PC-3 (cell line): ENCODE data around the gene TMEM62. TPM values are rescaled to one million over a fixed set of nuclear protein-coding genes. Genes with fewer than 3 reads are reported as not detected.
A peak's percentile ranks its signal among the peaks of the same experiment; 100 is the strongest.

ENCODE experiments used
- ATAC-seq: fragments of 200-7000 bp; cut with Tn5 transposase; 2 replicates; pipeline ENCODE4 v1.9.1; 2020; ENCODE audit warnings: mild to moderate bottlenecking, moderate library complexity
- BruUV-seq: library from RNA; stranded (reverse); fragments of 400-500 nt; replicated peaks from 2 replicates; lab custom pipeline; 2021; lab: Mats Ljungman, UMichigan
- CTCF ChIA-PET: fragments of 300-600 bp; sonication (Branson Sonifier 250); formaldehyde crosslinking; loops from one replicate; lab custom pipeline; 2022; ENCODE audit warnings: antibody characterized with exemption; lab: Charles Lee
- POLR2A ChIA-PET: fragments of 300-600 bp; sonication (Branson Sonifier 250); formaldehyde crosslinking; loops from one replicate; lab custom pipeline; 2022; ENCODE audit warnings: antibody characterized with exemption; ENCODE audit not compliant: unreplicated experiment; lab: Charles Lee
- DNase-seq: peaks from one replicate; pipeline ENCODE4 v3.0.0-alpha.2; 2015
- H2AFZ ChIP-seq: fragments of 300-600 bp; sonication (generic); 2 replicates; pipeline ENCODE4 v1.6.0; 2016; ENCODE audit warnings: antibody characterized with exemption, low read length
- H3F3A ChIP-seq: fragments of 300-600 bp; sonication (generic); one replicate; pipeline ENCODE4 v1.6.0; 2017; ENCODE audit warnings: antibody characterized with exemption, low read length, control low read depth, mild to moderate bottlenecking; ENCODE audit not compliant: unreplicated experiment
- H3K27ac ChIP-seq: fragments of 300-600 bp; sonication (generic); 2 replicates; pipeline ENCODE4 v1.5.1; 2016; ENCODE audit warnings: mild to moderate bottlenecking, low read length
- H3K27me3 ChIP-seq: fragments of 300-600 bp; sonication (generic); 2 replicates; pipeline ENCODE4 v1.6.1; 2016; ENCODE audit warnings: low read length, mixed read lengths
- H3K36me3 ChIP-seq: fragments of 300-600 bp; sonication (generic); 2 replicates; pipeline ENCODE4 v1.6.1; 2016; ENCODE audit warnings: low read depth, mixed run types, low read length, mixed read lengths
- H3K4me1 ChIP-seq: fragments of 300-600 bp; sonication (generic); 2 replicates; pipeline ENCODE4 v1.5.1; 2016; ENCODE audit warnings: low read length; ENCODE audit not compliant: insufficient read depth
- H3K4me2 ChIP-seq: fragments of 300-600 bp; sonication (generic); 2 replicates; pipeline ENCODE4 v1.6.0; 2016; ENCODE audit warnings: low read length
- H3K4me3 ChIP-seq: fragments of 300-600 bp; sonication (generic); 2 replicates; pipeline ENCODE4 v1.5.1; 2016; ENCODE audit warnings: mild to moderate bottlenecking, low read length, mixed read lengths
- H3K79me2 ChIP-seq: fragments of 300-600 bp; sonication (generic); 2 replicates; pipeline ENCODE4 v1.6.1; 2017; ENCODE audit warnings: low read length, mixed read lengths
- H3K9ac ChIP-seq: fragments of 300-600 bp; sonication (generic); 2 replicates; pipeline ENCODE4 v1.6.0; 2016; ENCODE audit warnings: mild to moderate bottlenecking, low read length
- H3K9me2 ChIP-seq: fragments of 300-600 bp; sonication (generic); replicated peaks from 2 replicates; pipeline ENCODE4 v1.6.1; 2016; ENCODE audit warnings: mixed run types, low read length, mixed read lengths
- H3K9me3 ChIP-seq: fragments of 300-600 bp; sonication (generic); 2 replicates; pipeline ENCODE4 v1.6.1; 2016; ENCODE audit warnings: low read length, mixed read lengths
- H4K20me1 ChIP-seq: fragments of 300-600 bp; sonication (generic); 2 replicates; pipeline ENCODE4 v1.6.1; 2016; ENCODE audit warnings: low read length, mixed read lengths
- CTCF ChIP-seq: fragments of 300-600 bp; sonication (generic); conservative IDR thresholded peaks from 2 replicates; pipeline ENCODE4 v1.5.1; 2017; ENCODE audit warnings: antibody characterized with exemption, low read depth, mild to moderate bottlenecking, low read length
- EZH2 ChIP-seq: fragments of 300-600 bp; sonication (generic); IDR thresholded peaks from one replicate; pipeline ENCODE4 v1.6.1; 2017; ENCODE audit warnings: antibody characterized with exemption, mild to moderate bottlenecking, low read length; ENCODE audit not compliant: unreplicated experiment
- EZH2phosphoT487 ChIP-seq: fragments of 300-600 bp; sonication (generic); IDR thresholded peaks from 2 replicates; pipeline ENCODE4 v1.6.1; 2018; ENCODE audit warnings: mild to moderate bottlenecking, antibody characterized with exemption, low read length, borderline replicate concordance
- intact Hi-C: fragments of 100-400 bp; cut with micrococcal nuclease; formaldehyde crosslinking; loops from 2 replicates; pipeline ENCODE4 v1.9.0; 2023
- total RNA-seq: library from RNA; depleted of rRNA; stranded (reverse); fragments of >200 nt; gene quantifications from 2 replicates; pipeline ENCODE4 v1.2.3, GENCODE V29; 2014

Gene TMEM62
- total RNA-seq, 1 experiment from 2014 or later: 19.6 TPM

GRCh38 chr15:43105778-43106485 is 27.5 kb upstream of the TMEM62 start, which contains the start of gene UBR1:
Gene UBR1 (minus strand): TSS chr15:43106038. CDS start chr15:43106022, 16 bp downstream.
- Histone ChIP-seq H3K9me2 (no peaks in the 10 kb centered on the region), H3K27ac (peak within 1 kb of the TSS; percentile 39), H3K36me3 (peaks cover 12% of the 10 kb centered on the region), H3K79me2 (peaks cover 45% of the 10 kb centered on the region), H3K9ac (peak within 1 kb of the TSS; percentile 79), H2AFZ (peak within 1 kb of the TSS; percentile 88), H3K4me2 (peak within 1 kb of the TSS; percentile 99), H3F3A (no peaks in the 10 kb centered on the region), H4K20me1 (no peaks in the 10 kb centered on the region), H3K4me1 (peaks cover 12% of the 10 kb centered on the region), H3K27me3 (no peaks in the 10 kb centered on the region), H3K4me3 (peak within 1 kb of the TSS; percentile 76), H3K9me3 (no peaks in the 10 kb centered on the region)
- ChIA-PET POLR2A (interaction anchor here (0.6 to 0.7 kb wide), 5 partner anchors 83 to 336 kb away, joined by 3 to 5 read pairs (median 3); no protein-coding TSS in a partner anchor), CTCF (no interaction called here)
- intact Hi-C loops: loop anchor here (1.0 to 10.0 kb wide), 2 partner anchors 27 to 79 kb away; partner anchors contain the start of genes CCNDBP1 and TMEM62
- DNase-seq (peak; percentile 86), ATAC-seq (peak; percentile 93)
- TF ChIP-seq EZH2phosphoT487 (no peak), EZH2 (no peak), CTCF (no peak)
- TSS peak; percentile 99 for BruUV-seq

- no peaks in the 10 kb centered on the region for H3K9me3 ChIP-seq
- H3K4me2 ChIP-seq: peak overlapping the region; percentile 99
- H3K4me3 ChIP-seq: peak overlapping the region; percentile 76
- intact Hi-C loops: loop anchor here (1.0 to 10.0 kb wide), 2 partner anchors 27 to 78 kb away; partner anchors contain the start of genes CCNDBP1 and TMEM62
- peaks cover 12% of the 10 kb centered on the region for H3K4me1 ChIP-seq
- no peaks in the 10 kb centered on the region for H4K20me1 ChIP-seq
- H3K27ac ChIP-seq: peak overlapping the region; percentile 39
- no peaks in the 10 kb centered on the region for H3K27me3 ChIP-seq
- peak overlapping the region; percentile 88 for H2AFZ ChIP-seq
- no TSS peak for BruUV-seq
- ATAC-seq (no peak), DNase-seq (no peak)
- H3K36me3 ChIP-seq: peaks cover 8% of the 10 kb centered on the region; the same call in 1 of the 2 replicates
- no peaks in the 10 kb centered on the region for H3F3A ChIP-seq
- H3K9ac ChIP-seq: peak overlapping the region; percentile 79
- POLR2A ChIA-PET: interaction anchor here (0.6 to 0.7 kb wide), 6 partner anchors 83 to 264 kb away, joined by 3 to 5 read pairs (median 3); no protein-coding TSS in a partner anchor
- CTCF ChIA-PET: no interaction called here
- TF ChIP-seq EZH2 (no peak), EZH2phosphoT487 (no peak), CTCF (no peak)
- H3K79me2 ChIP-seq: peaks cover 40% of the 10 kb centered on the region
- H3K9me2 ChIP-seq: no peaks in the 10 kb centered on the region
Observed at GRCh38 chr15:43106486-43106829, 26.9 kb upstream of the TMEM62 start.

- Histone ChIP-seq H4K20me1 (no peaks in the 10 kb centered on the region), H3K79me2 (peaks cover 31% of the 10 kb centered on the region), H3F3A (no peaks in the 10 kb centered on the region), H3K9me3 (no peaks in the 10 kb centered on the region), H3K4me3 (no peak overlapping the region), H3K36me3 (peaks cover 4% of the 10 kb centered on the region; the same call in 1 of the 2 replicates), H3K9ac (no peak overlapping the region), H3K4me1 (peaks cover 12% of the 10 kb centered on the region), H2AFZ (no peak overlapping the region), H3K27me3 (no peaks in the 10 kb centered on the region), H3K9me2 (no peaks in the 10 kb centered on the region), H3K27ac (no peak overlapping the region), H3K4me2 (no peak overlapping the region)
- CTCF ChIA-PET: no interaction called here
- ATAC-seq (no peak), DNase-seq (no peak)
- TF ChIP-seq EZH2phosphoT487 (no peak), EZH2 (no peak), CTCF (no peak)
- intact Hi-C loops: loop anchor here (1.0 to 10.0 kb wide), 2 partner anchors 15 to 77 kb away; partner anchors contain the start of gene CCNDBP1
- BruUV-seq: no TSS peak
- POLR2A ChIA-PET: no interaction called here
Observed at GRCh38 chr15:43107751-43108150, 25.6 kb upstream of the TMEM62 start.
